Ovary (tissue), 9 donors: ENCODE results near the gene ENOX2. TPM values are rescaled to one million over a fixed set of nuclear protein-coding genes. Genes with fewer than 3 reads are reported as not detected.
"Not testable (repeated sequence)": the region's sequence is repeated elsewhere in the genome, so short reads cannot be mapped to it uniquely, and the experiment has no call there.

Source experiments
- DNase-seq, 5 donors: peaks; one replicate each; pipeline ENCODE4 v3.0.0-alpha.2; 2019 to 2020
- H3K27ac ChIP-seq, 2 donors: fragments of 200-600 bp; one replicate each; pipeline versions ENCODE4 v1.5.1 to v1.8.0; 2019 to 2022
- H3K27me3 ChIP-seq: fragments of 200-600 bp; one replicate; pipeline ENCODE4 v1.8.0; 2022
- H3K36me3 ChIP-seq: fragments of 200-600 bp; sonication (generic); one replicate; pipeline ENCODE4 v1.5.1; 2019
- H3K4me1 ChIP-seq: one replicate; pipeline ENCODE4 v1.8.1; 2013; ENCODE audit warnings: mild to moderate bottlenecking, moderate library complexity; ENCODE audit not compliant: insufficient read depth
- H3K4me3 ChIP-seq: fragments of 200-600 bp; sonication (generic); one replicate; pipeline ENCODE4 v1.5.1; 2017
- H3K9me3 ChIP-seq, 2 donors: fragments of 200-600 bp in 1 of 2; sonication (generic) in 1 of 2; one replicate each; pipeline versions ENCODE4 v1.5.1 to v1.8.1; 2013 to 2019; ENCODE audit warnings: mild to moderate bottlenecking in 1 of 2, moderate library complexity in 1 of 2
- EP300 ChIP-seq: sonication (generic); formaldehyde crosslinking; IDR thresholded peaks from one replicate; pipeline ENCODE4 v1.6.1; 2017; ENCODE audit warnings: antibody characterized with exemption
- POLR2A ChIP-seq: fragments of 450-650 bp; IDR thresholded peaks from one replicate; pipeline ENCODE4 v1.6.1; 2017; ENCODE audit warnings: antibody characterized with exemption, mild to moderate bottlenecking, moderate library complexity
- WGBS, 3 donors: extraction: QIAGEN DNeasy Blood & Tissue Kit in 1 of 3; methylation state at CpG; one replicate each; pipeline versions ENCODE4 v1.1.5 to v1.1.7; 2013 to 2017; 5-methylcytosine and 5-hydroxymethylcytosine counted together
- intact Hi-C, 4 donors: fragments of 100-400 bp; cut with DNase I; formaldehyde crosslinking; loops; one replicate each; pipeline versions ENCODE4 v1.11.0 to v1.15.1; 2022 to 2023
- polyA plus RNA-seq, 2 donors: library from polyadenylated mRNA; stranded (reverse); fragments of 200-250 nt in 1 of 2; fragments of 350-450 nt in 1 of 2; fragmentation: Illumina TruSeq in 1 of 2; extraction: RNeasy Lipid Tissue Mini Kit (QIAGEN cat#74804) in 1 of 2; gene quantifications; one replicate each; pipeline ENCODE4 v1.2.3, GENCODE V29; 2013 to 2014
- total RNA-seq, 7 donors: library from RNA; depleted of rRNA in 2 of 7; stranded (reverse); fragments of >200 nt in 2 of 7; fragmentation: NEBNext Ultra II Directional in 3 of 7; extraction: Animal tissue kit (Norgen Biotek cat#: 25700) in 3 of 7; gene quantifications; one replicate each; pipeline versions ENCODE4 v1.1.0 to v1.2.4, GENCODE V29; 2016 to 2023
- TF ChIP-seq, protein P1 (sequence below), 3 donors: fragments of 450-650 bp in 2 of 3; fragments of 200-600 bp in 1 of 3; IDR thresholded peaks; one replicate each; pipeline versions ENCODE4 v1.5.1 to v1.8.0; 2016 to 2022; ENCODE audit warnings: antibody characterized with exemption in 3 of 3, mild to moderate bottlenecking in 1 of 3
- donor health status: DM: no; HTN: no; CAD: no; lungs with moderate emphysema.
- donor health status: DM: no; HTN: no; CAD: no.
- donor health status: Bipolar disorder and iron deficiency.
- donor health status: DM: yes; HTN: yes; CAD: no.
- donor health status: DM: no; HTN: no; CAD: no.
- donor health status: DM: yes; HTN: yes; CAD: no.

The ENOX2 gene
- total and polyA plus RNA-seq, 9 donors = 5.4 to 17.8 (median 13.1) TPM

- no peak for TF ChIP-seq POLR2A
- TF ChIP-seq, protein P1, sequence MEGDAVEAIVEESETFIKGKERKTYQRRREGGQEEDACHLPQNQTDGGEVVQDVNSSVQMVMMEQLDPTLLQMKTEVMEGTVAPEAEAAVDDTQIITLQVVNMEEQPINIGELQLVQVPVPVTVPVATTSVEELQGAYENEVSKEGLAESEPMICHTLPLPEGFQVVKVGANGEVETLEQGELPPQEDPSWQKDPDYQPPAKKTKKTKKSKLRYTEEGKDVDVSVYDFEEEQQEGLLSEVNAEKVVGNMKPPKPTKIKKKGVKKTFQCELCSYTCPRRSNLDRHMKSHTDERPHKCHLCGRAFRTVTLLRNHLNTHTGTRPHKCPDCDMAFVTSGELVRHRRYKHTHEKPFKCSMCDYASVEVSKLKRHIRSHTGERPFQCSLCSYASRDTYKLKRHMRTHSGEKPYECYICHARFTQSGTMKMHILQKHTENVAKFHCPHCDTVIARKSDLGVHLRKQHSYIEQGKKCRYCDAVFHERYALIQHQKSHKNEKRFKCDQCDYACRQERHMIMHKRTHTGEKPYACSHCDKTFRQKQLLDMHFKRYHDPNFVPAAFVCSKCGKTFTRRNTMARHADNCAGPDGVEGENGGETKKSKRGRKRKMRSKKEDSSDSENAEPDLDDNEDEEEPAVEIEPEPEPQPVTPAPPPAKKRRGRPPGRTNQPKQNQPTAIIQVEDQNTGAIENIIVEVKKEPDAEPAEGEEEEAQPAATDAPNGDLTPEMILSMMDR (IDR thresholded peaks at IDR 0.05) = no peak
- no peak for TF ChIP-seq EP300
- DNase-seq = no peak
- Histone ChIP-seq H3K27ac (no peak overlapping the region), H3K9me3 (no peaks in the 10 kb centered on the region), H3K4me1 (no peaks in the 10 kb centered on the region), H3K4me3 (no peak overlapping the region), H3K27me3 (no peaks in the 10 kb centered on the region), H3K36me3 (no peaks in the 10 kb centered on the region)
- WGBS, 3 donors = 46 to 58% (median 55%) methylated on average over 2 of the region's 2 CpGs
- intact Hi-C loops = no loop called here
These were observed 101.1 kb downstream of the ENOX2 start for GRCh38 chrX:130801901-130802300.

DNA sequence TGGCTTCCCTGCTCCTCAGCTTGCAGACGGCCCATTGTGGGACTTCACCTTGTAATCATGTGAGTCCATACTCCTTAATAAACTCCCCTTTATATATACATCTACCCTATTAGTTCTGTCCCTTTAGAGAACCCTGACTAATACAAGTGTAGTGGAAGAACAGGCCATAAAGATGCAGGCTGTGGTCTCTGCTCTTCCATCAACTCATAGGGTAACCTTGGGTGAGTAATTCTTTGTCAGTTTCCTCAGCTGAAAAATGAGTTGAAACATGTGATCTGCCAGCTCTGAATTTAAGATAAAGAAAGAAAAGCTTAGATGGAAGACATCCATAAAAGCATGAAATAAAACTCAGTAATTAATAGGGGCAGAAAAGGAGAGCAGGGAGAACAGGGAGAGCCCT is 103.6 kb downstream of the ENOX2 start:
- H3K27me3 ChIP-seq = no peaks in the 10 kb centered on the region
- no peak for DNase-seq
- H3K9me3 ChIP-seq = no peaks in the 10 kb centered on the region
- TF ChIP-seq EP300 (no peak), POLR2A (no peak)
- TF ChIP-seq, protein P1 (IDR thresholded peaks at IDR 0.05) = no peak
- H3K4me1 ChIP-seq = no peaks in the 10 kb centered on the region
- no peak overlapping the region for H3K4me3 ChIP-seq
- WGBS, 3 donors = 69 to 82% (median 73%) methylated on average over 1 of the region's 1 CpG
- intact Hi-C loops = no loop called here
- no peak overlapping the region for H3K27ac ChIP-seq
- H3K36me3 ChIP-seq = no peaks in the 10 kb centered on the region

- no peaks in the 10 kb centered on the region for H3K9me3 ChIP-seq
- H3K27me3 ChIP-seq = no peaks in the 10 kb centered on the region
- no peak for DNase-seq
- TF ChIP-seq POLR2A = no peak
- no peak for TF ChIP-seq EP300
- TF ChIP-seq, protein P1 (IDR thresholded peaks at IDR 0.05) = no peak
- H3K4me3 ChIP-seq = no peak overlapping the region
- H3K27ac ChIP-seq = no peak overlapping the region
- no peaks in the 10 kb centered on the region for H3K36me3 ChIP-seq
- no peaks in the 10 kb centered on the region for H3K4me1 ChIP-seq
- intact Hi-C loops = no loop called here
These were observed 109.0 kb downstream of the ENOX2 start for GRCh38 chrX:130793975-130794374.

DNA sequence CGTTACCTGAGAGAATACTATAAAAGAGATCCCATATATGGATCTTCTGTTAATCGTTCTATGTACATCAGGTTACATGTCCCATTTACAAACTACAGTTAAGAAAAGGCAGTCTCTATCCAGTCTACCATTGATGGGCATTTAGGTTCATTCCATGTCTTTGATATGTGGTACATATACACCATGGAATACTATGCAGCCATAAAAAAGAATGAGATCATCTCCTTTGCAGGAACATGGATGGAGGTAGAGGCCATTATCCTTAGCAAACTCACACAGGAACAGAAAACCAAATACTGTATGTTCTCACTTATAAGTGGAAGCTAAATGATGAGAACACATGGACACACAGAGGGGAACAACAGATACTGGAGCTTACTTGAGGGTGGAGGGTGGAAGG is 111.1 kb downstream of the ENOX2 start:
- H3K9me3 ChIP-seq, H3K27ac ChIP-seq, H3K4me1 ChIP-seq, H3K4me3 ChIP-seq, DNase-seq, H3K27me3 ChIP-seq, intact Hi-C loops, H3K36me3 ChIP-seq: not testable (repeated sequence)
- 82 to 93% (median 87%) methylated on average over 2 of the region's 2 CpGs for WGBS, 3 donors

- Histone ChIP-seq H3K4me3 (no peak overlapping the region), H3K27me3 (no peaks in the 10 kb centered on the region), H3K4me1 (no peaks in the 10 kb centered on the region), H3K36me3 (no peaks in the 10 kb centered on the region), H3K9me3 (no peaks in the 10 kb centered on the region), H3K27ac (no peak overlapping the region)
- TF ChIP-seq POLR2A (no peak), EP300 (no peak)
- TF ChIP-seq, protein P1 (IDR thresholded peaks at IDR 0.05) = no peak
- 87 to 90% (median 87%) methylated on average over 2 of the region's 2 CpGs for WGBS, 3 donors
- intact Hi-C loops = no loop called here
- DNase-seq = no peak
These were observed 113.2 kb downstream of the ENOX2 start for GRCh38 chrX:130789793-130790192.
